ENCODE data around the gene TPCN2.

Gene TPCN2

DNA sequence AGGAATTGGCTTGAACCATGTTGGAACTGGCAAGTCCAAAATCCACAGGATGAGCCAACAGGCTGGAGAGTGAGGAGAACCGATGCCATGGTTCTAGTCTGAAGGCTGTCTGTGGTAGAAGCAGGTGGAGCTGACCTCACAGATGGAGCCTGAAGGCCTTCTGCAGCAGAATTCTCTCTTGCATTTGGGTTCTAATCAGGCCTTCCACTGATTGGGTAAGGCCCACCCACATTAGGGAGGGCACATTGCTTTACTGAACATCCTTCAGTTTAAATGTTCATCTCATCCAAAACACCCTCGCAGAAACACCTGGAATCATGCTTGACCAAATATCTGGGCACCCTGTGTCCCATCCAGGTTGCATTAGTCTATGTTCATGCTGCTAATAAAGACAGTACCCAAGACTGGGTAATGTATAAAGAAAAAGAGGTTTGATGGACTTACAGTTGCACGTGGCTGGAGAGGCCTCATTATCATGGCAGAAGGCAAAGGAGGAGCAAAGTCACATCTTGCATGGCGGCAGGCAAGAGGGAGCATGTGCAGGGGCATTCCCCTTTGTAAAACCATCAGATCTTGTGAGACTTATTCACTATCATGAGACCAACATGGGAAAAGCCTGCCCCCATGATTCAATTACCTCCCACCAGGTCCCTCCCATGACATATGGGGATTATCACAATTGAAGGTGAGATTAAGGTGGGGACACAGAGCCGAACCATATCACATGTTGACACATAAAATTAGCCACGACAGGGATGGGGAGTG is 122.9 kb downstream of the TPCN2 start:
- DNase-seq: no peak

DNA sequence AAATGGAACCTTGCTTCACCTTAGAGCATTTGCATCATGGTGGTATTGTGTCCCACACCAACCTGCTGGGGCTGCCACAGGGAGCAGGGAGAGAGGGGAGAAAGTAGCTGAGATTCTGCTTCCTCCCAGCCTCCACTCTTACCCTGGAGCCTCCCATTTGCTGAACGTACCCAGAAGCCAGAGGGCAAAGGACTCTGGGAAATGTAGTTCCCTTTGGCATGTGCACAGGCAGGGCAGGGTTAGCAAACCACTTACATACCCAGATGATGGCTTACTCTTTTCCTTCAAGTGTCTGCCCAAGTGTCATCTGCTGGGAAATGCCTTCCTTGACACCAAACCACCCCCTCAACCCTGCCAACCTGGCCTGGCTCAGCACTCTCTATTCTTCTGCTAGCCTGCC is 123.9 kb downstream of the TPCN2 start:
- peak; percentile 48 for DNase-seq

DNA sequence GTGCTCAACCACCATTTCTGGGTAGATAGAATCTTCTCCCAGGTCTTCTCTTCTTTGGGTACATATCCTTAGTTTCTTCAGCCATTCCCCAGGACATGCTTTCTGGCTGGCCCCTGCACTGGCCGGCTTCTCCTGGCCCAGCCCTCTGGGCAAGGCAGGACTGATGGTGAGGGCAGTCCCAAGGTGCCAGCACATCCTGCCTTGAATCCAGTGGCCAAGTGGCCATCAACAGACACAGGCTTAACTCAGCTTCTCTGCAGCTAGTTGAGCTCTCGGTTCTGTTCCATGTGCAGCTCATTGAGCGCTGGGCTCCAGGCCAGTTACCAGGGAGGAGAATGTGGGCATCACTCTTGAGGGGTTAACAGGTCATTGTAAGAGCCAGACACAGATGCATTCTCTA is 124.6 kb downstream of the TPCN2 start:
- no peak for DNase-seq

DNA sequence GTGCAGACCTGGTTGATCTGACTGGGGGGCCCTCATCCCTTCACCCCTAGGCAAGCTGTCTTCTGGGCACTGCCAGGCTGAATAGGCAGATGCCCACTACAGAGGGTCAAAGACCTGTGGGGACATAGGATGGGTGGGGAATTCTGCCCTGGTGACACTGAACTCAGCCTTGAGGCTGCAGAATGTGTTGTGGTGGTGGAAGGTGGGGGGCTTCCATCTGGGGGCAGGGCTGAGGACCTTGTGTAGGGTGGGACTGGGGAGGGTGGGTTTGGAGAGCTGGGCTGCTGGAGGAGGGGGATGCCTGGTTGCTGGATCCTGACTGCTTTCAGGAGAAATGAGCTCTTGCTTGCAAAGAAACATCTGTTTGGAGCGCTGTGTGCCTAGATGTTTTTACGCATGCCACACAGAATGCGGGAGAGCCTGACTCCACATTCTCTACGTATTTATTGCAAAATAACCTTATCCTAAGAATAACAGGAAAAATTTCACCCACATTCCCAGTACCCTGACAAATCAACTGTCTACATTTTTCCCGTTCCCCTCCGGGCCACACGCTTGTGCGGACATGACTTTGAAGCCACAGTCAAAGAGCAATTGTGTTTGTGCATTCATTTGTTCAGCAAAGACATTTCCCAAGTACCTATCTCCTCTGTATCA is 125.3 kb downstream of the TPCN2 start:
- DNase-seq: no peak

DNA sequence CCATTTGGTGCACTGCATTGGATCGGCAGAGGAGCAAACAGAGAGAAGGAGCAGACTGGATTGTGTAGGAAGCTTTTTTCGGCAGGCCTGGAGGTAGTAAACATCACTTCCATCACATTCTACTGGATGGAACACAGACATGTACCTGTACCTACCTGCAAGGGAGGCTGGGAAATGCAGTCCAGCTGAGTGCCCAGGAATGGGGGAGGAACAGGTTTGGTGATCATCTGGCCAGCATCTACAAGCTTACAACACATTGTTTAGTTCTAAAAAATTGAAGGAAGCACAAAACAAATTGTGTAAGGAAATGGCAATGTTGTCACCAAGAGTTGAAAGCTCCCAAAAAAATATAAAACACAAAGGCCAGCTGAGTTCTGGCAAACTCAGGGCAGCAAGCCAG is 126.1 kb downstream of the TPCN2 start:
- DNase-seq: no peak

DNA sequence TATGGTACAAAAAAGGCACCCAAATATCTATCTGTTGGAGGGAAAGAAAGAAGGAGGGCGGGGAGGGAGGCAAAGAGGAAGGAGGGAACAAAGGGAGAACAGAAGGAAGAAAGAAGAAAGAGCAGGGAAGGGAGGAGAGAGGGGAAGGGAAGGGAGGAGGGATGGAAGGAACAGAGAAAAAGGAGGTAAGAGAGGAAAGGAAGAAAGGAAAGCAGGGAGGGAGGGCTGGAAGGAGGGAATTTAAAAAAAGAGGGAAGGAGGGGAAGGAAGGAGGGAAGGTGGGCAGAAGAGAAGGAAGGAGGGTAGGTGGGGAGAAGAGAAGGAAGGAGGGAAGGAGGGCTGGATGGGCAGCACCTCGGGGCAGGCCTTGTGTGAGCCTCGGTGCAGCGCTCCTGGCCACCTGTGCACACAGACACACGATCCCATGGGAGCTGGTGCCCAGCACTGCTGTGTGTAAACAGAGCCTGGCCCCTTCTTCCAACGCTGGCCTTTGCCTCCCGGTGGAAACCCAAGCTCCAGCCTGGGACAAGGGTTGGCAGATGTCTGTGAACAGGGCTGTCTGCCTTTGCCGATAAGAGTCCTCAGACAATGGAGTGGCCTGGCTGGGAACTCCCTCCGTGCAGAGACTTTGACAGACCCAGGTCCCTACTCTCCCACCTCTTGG is 130.2 kb downstream of the TPCN2 start:
- DNase-seq: no peak

DNA sequence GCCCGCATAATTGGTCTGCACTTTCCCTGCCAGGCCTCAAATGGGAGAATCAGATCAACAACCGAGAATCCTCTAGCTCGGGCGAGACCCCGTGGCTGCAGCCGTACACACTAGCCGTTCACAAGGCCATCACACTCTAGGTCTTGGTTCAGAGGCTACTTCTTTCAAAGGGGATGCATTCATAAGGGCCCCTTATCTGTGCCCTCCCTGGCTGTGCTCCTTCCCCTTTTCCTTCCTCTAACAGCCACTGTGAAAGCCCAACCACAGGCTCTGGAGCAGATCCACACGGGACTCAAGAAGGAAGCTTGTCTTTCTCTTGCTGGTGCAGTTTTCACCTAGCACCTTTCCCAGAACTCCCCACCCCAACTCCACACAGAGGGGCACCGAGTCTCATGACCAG is 131.5 kb downstream of the TPCN2 start:
- peak; percentile 58 for DNase-seq

DNA sequence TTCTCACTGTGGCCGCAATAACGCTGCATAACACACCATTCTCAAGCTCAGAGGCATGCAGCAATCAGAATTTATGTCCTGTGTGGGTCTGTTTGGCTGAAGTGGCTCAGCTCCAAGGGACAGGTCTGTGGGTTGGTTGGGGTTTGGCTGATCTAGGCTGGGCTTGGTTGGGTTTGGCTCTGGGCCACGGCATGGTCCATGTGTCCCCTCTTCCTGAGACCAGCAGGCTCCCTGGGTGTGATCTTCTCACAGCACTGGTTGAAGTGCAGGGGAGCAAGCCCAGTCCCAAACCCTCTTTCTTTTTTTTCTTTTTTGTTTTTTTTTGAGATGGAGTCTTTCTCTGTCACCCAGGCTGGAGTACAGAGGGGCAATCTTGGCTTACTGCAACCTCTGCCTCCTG is 132.0 kb downstream of the TPCN2 start:
- DNase-seq: no peak

DNA sequence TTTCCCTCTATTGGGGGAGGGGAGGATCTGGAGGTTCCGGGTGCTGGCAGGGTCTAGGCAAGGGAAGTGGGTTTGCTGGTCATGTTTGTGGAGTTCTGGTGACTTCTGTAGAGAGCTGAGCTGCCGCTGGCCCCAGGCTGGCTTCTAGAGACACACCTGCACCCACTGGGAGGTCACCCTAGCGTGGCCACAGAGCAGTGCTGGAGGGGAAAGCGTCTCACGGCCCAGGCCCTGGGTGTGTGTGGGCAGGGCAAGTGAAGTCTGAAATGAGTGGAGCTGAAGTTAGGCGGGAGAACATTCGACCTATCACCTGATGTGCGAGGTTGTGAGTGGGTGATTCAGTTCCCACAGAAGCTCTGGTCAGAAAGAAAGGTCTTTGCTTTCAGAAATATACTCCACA is 134.9 kb downstream of the TPCN2 start:
- no peak for DNase-seq
